Body of pancreas (tissue), 4 donors: Measurements from ENCODE around the gene MGAT4B. TPM values are rescaled to one million over a fixed set of nuclear protein-coding genes. Genes with fewer than 3 reads are reported as not detected.

Experiments
- ATAC-seq: fragments of 150-250 bp; one replicate; pipeline ENCODE4 v1.9.1; 2016
- DNase-seq, 4 donors: peaks; one replicate each; pipeline ENCODE4 v3.0.0-alpha.2; 2019
- H3K27ac ChIP-seq, 4 donors: fragments of 200-600 bp; sonication (generic); 1 replicate in 3 of 4; 2 replicates in 1 of 4; pipeline versions ENCODE4 v1.5.1 to v1.6.1; 2016 to 2019; ENCODE audit warnings: mild to moderate bottlenecking in 1 of 4, mixed read lengths in 1 of 4, moderate library complexity in 1 of 4
- H3K27me3 ChIP-seq, 2 donors: fragments of 200-600 bp; sonication (generic); one replicate each; pipeline ENCODE4 v1.6.0; 2016; ENCODE audit warnings: mild to moderate bottlenecking in 1 of 2
- H3K36me3 ChIP-seq, 2 donors: fragments of 200-600 bp; sonication (generic); replicated peaks in 1 of 2; 2 replicates each; pipeline ENCODE4 v1.5.1; 2016; ENCODE audit warnings: low read depth in 2 of 2; ENCODE audit not compliant: insufficient read depth in 1 of 2
- H3K4me1 ChIP-seq: fragments of 200-600 bp; sonication (generic); one replicate; pipeline ENCODE4 v1.6.0; 2016
- H3K4me3 ChIP-seq, 2 donors: fragments of 200-600 bp; sonication (generic); 1 replicate in 1 of 2; 2 replicates in 1 of 2; pipeline ENCODE4 v1.5.1; 2016 to 2019
- H3K9me3 ChIP-seq, 3 donors: fragments of 200-600 bp; sonication (generic); 1 replicate in 2 of 3; 2 replicates in 1 of 3; pipeline ENCODE4 v1.5.1; 2016
- POLR2A ChIP-seq, 3 donors: fragments of 450-650 bp; IDR thresholded peaks; one replicate each; pipeline ENCODE4 v1.6.1; 2016; ENCODE audit warnings: antibody characterized with exemption in 3 of 3, mild to moderate bottlenecking in 2 of 3
- WGBS, 2 donors: methylation state at CpG; one replicate each; pipeline ENCODE4 v1.1.5; 2017; 5-methylcytosine and 5-hydroxymethylcytosine counted together
- intact Hi-C: fragments of 100-400 bp; cut with DNase I; formaldehyde crosslinking; loops from one replicate; pipeline ENCODE4 v1.15.1; 2023
- total RNA-seq, 2 donors: library from RNA; depleted of rRNA; stranded (reverse); fragments of >200 nt; gene quantifications; one replicate each; pipeline ENCODE4 v1.1.0, GENCODE V29; 2016
- TF ChIP-seq, protein P1 (sequence below), 7 experiments: fragments of 450-650 bp in 4 of 7; fragments of 200-600 bp in 3 of 7; sonication (generic) in 3 of 7; IDR thresholded peaks; one replicate each; pipeline ENCODE4 v1.5.1; 2016 to 2019; ENCODE audit warnings: antibody characterized with exemption in 7 of 7

The MGAT4B gene
- total RNA-seq, 2 donors from 2014 or later = 89.0 to 90.0 TPM

- TF ChIP-seq, protein P1, sequence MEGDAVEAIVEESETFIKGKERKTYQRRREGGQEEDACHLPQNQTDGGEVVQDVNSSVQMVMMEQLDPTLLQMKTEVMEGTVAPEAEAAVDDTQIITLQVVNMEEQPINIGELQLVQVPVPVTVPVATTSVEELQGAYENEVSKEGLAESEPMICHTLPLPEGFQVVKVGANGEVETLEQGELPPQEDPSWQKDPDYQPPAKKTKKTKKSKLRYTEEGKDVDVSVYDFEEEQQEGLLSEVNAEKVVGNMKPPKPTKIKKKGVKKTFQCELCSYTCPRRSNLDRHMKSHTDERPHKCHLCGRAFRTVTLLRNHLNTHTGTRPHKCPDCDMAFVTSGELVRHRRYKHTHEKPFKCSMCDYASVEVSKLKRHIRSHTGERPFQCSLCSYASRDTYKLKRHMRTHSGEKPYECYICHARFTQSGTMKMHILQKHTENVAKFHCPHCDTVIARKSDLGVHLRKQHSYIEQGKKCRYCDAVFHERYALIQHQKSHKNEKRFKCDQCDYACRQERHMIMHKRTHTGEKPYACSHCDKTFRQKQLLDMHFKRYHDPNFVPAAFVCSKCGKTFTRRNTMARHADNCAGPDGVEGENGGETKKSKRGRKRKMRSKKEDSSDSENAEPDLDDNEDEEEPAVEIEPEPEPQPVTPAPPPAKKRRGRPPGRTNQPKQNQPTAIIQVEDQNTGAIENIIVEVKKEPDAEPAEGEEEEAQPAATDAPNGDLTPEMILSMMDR (IDR thresholded peaks at IDR 0.05) = no peak
- no peak for TF ChIP-seq POLR2A (IDR thresholded peaks at IDR 0.05)
- Histone ChIP-seq H3K27ac (no peak overlapping the region), H3K36me3 (peaks cover 0 to 14% of the 10 kb centered on the region in 2 donors), H3K27me3 (no peaks in the 10 kb centered on the region), H3K9me3 (no peaks in the 10 kb centered on the region), H3K4me3 (no peak overlapping the region), H3K4me1 (peaks cover 51% of the 10 kb centered on the region)
- DNase-seq (no peak), ATAC-seq (no peak)
- intact Hi-C loops = no loop called here
- 86% methylated on average over 5 of the region's 5 CpGs; no CpG with 5 or more reads in 1 of the 2 donors for WGBS, 2 donors
These were observed 7.1 kb downstream of the MGAT4B start for GRCh38 chr5:179799644-179799973.

GRCh38 chr5:179798771-179799643, 7.7 kb downstream of the MGAT4B start:
- WGBS, 2 donors = 94 to 96% methylated on average over 5 to 33 of the region's 36 CpGs
- peaks cover 51% of the 10 kb centered on the region for H3K4me1 ChIP-seq
- H3K27me3 ChIP-seq = no peaks in the 10 kb centered on the region
- peaks cover 0 to 14% of the 10 kb centered on the region in 2 donors for H3K36me3 ChIP-seq
- intact Hi-C loops = no loop called here
- H3K4me3 ChIP-seq = no peak overlapping the region
- H3K27ac ChIP-seq = no peak overlapping the region
- TF ChIP-seq POLR2A (IDR thresholded peaks at IDR 0.05) = no peak
- TF ChIP-seq, protein P1 (IDR thresholded peaks at IDR 0.05) = no peak
- H3K9me3 ChIP-seq = no peaks in the 10 kb centered on the region
- ATAC-seq = no peak
- DNase-seq = no peak

GRCh38 chr5:179798144-179798770, 8.4 kb downstream of the MGAT4B start:
- no peak overlapping the region for H3K27ac ChIP-seq

GRCh38 chr5:179797741-179798140, 8.9 kb downstream of the MGAT4B start:
- Histone ChIP-seq H3K36me3 (peaks cover 0 to 14% of the 10 kb centered on the region in 2 donors), H3K4me3 (no peak overlapping the region), H3K27ac (no peak overlapping the region), H3K9me3 (no peaks in the 10 kb centered on the region), H3K27me3 (no peaks in the 10 kb centered on the region), H3K4me1 (peaks cover 53% of the 10 kb centered on the region)
- TF ChIP-seq, protein P1 (IDR thresholded peaks at IDR 0.05) = no peak
- no peak for TF ChIP-seq POLR2A (IDR thresholded peaks at IDR 0.05)
- no peak for ATAC-seq
- intact Hi-C loops = no loop called here
- 91 to 93% methylated on average over 8 to 29 of the region's 30 CpGs for WGBS, 2 donors
- DNase-seq = no peak

More at GRCh38 chr5:179798144-179798770, 8.4 kb downstream of the MGAT4B start:
- Histone ChIP-seq H3K9me3 (no peaks in the 10 kb centered on the region), H3K4me1 (peaks cover 53% of the 10 kb centered on the region), H3K4me3 (no peak overlapping the region), H3K27me3 (no peaks in the 10 kb centered on the region), H3K36me3 (peaks cover 0 to 14% of the 10 kb centered on the region in 2 donors)
- intact Hi-C loops = no loop called here
- TF ChIP-seq POLR2A (IDR thresholded peaks at IDR 0.05) = no peak
- TF ChIP-seq, protein P1 (IDR thresholded peaks at IDR 0.05) = no peak
- no peak for DNase-seq
- no peak for ATAC-seq
- WGBS, 2 donors = 80 to 96% methylated on average over 1 to 23 of the region's 23 CpGs
